Hepatocyte (in vitro differentiated cells): ENCODE data around the gene LRRC32. TPM values are rescaled to one million over a fixed set of nuclear protein-coding genes. Genes with fewer than 3 reads are reported as not detected.

Experiments used
- DNase-seq: peaks from one replicate; pipeline ENCODE4 v3.0.0-alpha.2; 2016; ENCODE audit warnings: low spot score
- H2AFZ ChIP-seq: fragments of 200-600 bp; sonication (generic); 2 replicates; pipeline ENCODE4 v1.6.0; 2016; ENCODE audit warnings: antibody characterized with exemption, mild to moderate bottlenecking
- H3K27ac ChIP-seq: fragments of 200-600 bp; sonication (generic); 2 replicates; pipeline ENCODE4 v1.5.1; 2016; ENCODE audit warnings: mild to moderate bottlenecking
- H3K27me3 ChIP-seq: fragments of 200-600 bp; sonication (generic); 2 replicates; pipeline ENCODE4 v1.6.1; 2016
- H3K36me3 ChIP-seq: fragments of 200-600 bp; sonication (generic); replicated peaks from 2 replicates; pipeline ENCODE4 v1.5.1; 2016; ENCODE audit warnings: low read depth; ENCODE audit not compliant: insufficient read depth
- H3K4me1 ChIP-seq: fragments of 200-600 bp; sonication (generic); 2 replicates; pipeline ENCODE4 v1.5.1; 2016; ENCODE audit warnings: mild to moderate bottlenecking, moderate library complexity; ENCODE audit not compliant: insufficient read depth
- H3K4me2 ChIP-seq: fragments of 200-600 bp; sonication (generic); 2 replicates; pipeline ENCODE4 v1.6.0; 2016
- H3K4me3 ChIP-seq: fragments of 200-600 bp; sonication (generic); 2 replicates; pipeline ENCODE4 v1.5.1; 2016; ENCODE audit warnings: mild to moderate bottlenecking
- H3K79me2 ChIP-seq: fragments of 200-600 bp; sonication (generic); 2 replicates; pipeline ENCODE4 v1.6.0; 2017; ENCODE audit warnings: mild to moderate bottlenecking
- H3K9me2 ChIP-seq: fragments of 200-600 bp; sonication (generic); replicated peaks from 2 replicates; pipeline ENCODE4 v1.6.0; 2017; ENCODE audit warnings: mild to moderate bottlenecking; ENCODE audit not compliant: insufficient read depth
- H3K9me3 ChIP-seq: fragments of 200-600 bp; sonication (generic); 2 replicates; pipeline ENCODE4 v1.5.1; 2016; ENCODE audit warnings: low read depth, mild to moderate bottlenecking
- H4K20me1 ChIP-seq: fragments of 200-600 bp; sonication (generic); 2 replicates; pipeline ENCODE4 v1.6.0; 2016; ENCODE audit warnings: mild to moderate bottlenecking; ENCODE audit not compliant: insufficient read depth, poor library complexity, severe bottlenecking
- EZH2 ChIP-seq: fragments of 200-600 bp; sonication (generic); IDR thresholded peaks from 2 replicates; pipeline ENCODE4 v1.6.1; 2016; ENCODE audit warnings: antibody characterized with exemption, mild to moderate bottlenecking, borderline replicate concordance
- EZH2phosphoT487 ChIP-seq: fragments of 200-600 bp; sonication (generic); IDR thresholded peaks from one replicate; pipeline ENCODE4 v1.6.1; 2018; ENCODE audit warnings: antibody characterized with exemption, mild to moderate bottlenecking, low read depth, moderate library complexity; ENCODE audit not compliant: unreplicated experiment, severe bottlenecking
- WGBS: methylation state at CpG from one replicate; pipeline ENCODE4 v1.1.6; 2016; ENCODE audit warnings: low lambda C conversion rate; ENCODE audit errors: missing lambda C conversion rate; 5-methylcytosine and 5-hydroxymethylcytosine counted together
- polyA plus RNA-seq: library from polyadenylated mRNA; unstranded; fragments of >200 nt; fragmentation: Nextera tagmentation; extraction: Ambion mirVana; gene quantifications from 2 replicates; pipeline ENCODE4 v1.2.1, GENCODE V29; 2016
- total RNA-seq: library from RNA; depleted of rRNA; stranded (reverse); fragments of >200 nt; gene quantifications from 2 replicates; pipeline ENCODE4 v1.2.3, GENCODE V29; 2014
- TF ChIP-seq, protein P1 (sequence below): fragments of 200-600 bp; sonication (generic); IDR thresholded peaks from 2 replicates; pipeline ENCODE4 v1.5.1; 2016; ENCODE audit warnings: antibody characterized with exemption, mild to moderate bottlenecking; ENCODE audit not compliant: poor library complexity

The LRRC32 gene
- total and polyA plus RNA-seq, 2 experiments from 2014 or later: 25.5 to 75.2 TPM

- Histone ChIP-seq H2AFZ (no peak overlapping the region), H3K4me3 (no peak overlapping the region), H3K27ac (no peak overlapping the region), H3K27me3 (no peaks in the 10 kb centered on the region), H3K9me2 (no peaks in the 10 kb centered on the region), H3K36me3 (no peaks in the 10 kb centered on the region), H3K79me2 (no peaks in the 10 kb centered on the region), H3K4me2 (no peak overlapping the region), H3K9me3 (no peaks in the 10 kb centered on the region), H4K20me1 (no peaks in the 10 kb centered on the region), H3K4me1 (peaks cover 14% of the 10 kb centered on the region)
- DNase-seq: no peak
- 97% methylated on average over 5 of the region's 5 CpGs for WGBS
- no peak for TF ChIP-seq EZH2
- TF ChIP-seq, protein P1, sequence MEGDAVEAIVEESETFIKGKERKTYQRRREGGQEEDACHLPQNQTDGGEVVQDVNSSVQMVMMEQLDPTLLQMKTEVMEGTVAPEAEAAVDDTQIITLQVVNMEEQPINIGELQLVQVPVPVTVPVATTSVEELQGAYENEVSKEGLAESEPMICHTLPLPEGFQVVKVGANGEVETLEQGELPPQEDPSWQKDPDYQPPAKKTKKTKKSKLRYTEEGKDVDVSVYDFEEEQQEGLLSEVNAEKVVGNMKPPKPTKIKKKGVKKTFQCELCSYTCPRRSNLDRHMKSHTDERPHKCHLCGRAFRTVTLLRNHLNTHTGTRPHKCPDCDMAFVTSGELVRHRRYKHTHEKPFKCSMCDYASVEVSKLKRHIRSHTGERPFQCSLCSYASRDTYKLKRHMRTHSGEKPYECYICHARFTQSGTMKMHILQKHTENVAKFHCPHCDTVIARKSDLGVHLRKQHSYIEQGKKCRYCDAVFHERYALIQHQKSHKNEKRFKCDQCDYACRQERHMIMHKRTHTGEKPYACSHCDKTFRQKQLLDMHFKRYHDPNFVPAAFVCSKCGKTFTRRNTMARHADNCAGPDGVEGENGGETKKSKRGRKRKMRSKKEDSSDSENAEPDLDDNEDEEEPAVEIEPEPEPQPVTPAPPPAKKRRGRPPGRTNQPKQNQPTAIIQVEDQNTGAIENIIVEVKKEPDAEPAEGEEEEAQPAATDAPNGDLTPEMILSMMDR: no peak
- no peak for TF ChIP-seq EZH2phosphoT487
Measured at GRCh38 chr11:76705826-76706225, 35.3 kb upstream of the LRRC32 start.

DNA sequence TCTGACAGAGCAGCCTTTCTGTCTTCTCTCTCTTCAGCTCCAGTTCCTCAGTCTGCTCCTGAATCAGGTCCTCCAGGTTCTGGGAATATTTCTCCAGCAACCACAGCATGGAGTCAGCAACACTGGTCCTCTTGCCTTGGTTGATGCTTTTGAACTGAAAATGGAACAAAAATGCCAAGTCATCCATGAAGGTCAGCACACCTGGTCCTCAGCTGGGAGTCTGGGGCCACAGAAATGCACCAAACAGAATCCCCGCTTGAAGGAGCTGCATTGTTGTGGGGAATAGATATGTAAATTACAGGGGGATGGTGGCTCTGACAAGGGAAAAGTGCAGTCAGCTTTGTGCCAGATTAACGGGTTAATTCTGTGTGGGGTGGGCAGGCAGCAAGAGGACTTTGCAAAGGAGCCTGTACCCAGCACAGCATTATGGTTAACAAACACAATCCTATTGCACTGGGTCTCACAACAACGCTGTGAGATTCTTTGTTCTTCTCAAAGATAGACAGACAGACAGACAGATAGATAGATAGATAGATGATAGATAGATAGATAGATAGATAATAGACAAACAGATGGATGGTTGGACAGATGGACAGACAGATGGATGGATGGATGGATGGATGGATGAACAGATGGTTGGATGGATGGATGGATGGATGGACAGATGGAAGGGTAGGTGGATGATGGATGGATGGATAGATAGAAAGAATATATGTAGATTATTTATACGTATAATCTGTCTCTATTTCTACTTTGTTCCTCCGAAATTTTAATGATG, 33.8 kb upstream of the LRRC32 start:
- Histone ChIP-seq H2AFZ (no peak overlapping the region), H3K4me1 (peaks cover 24% of the 10 kb centered on the region), H3K27me3 (no peaks in the 10 kb centered on the region), H3K79me2 (no peaks in the 10 kb centered on the region), H3K9me3 (no peaks in the 10 kb centered on the region), H4K20me1 (no peaks in the 10 kb centered on the region), H3K4me3 (no peak overlapping the region), H3K9me2 (no peaks in the 10 kb centered on the region), H3K36me3 (no peaks in the 10 kb centered on the region), H3K27ac (no peak overlapping the region), H3K4me2 (no peak overlapping the region)
- WGBS: 63% methylated on average over 5 of the region's 5 CpGs
- no peak for DNase-seq
- TF ChIP-seq EZH2 (no peak), EZH2phosphoT487 (no peak)
- TF ChIP-seq, protein P1: no peak

DNA sequence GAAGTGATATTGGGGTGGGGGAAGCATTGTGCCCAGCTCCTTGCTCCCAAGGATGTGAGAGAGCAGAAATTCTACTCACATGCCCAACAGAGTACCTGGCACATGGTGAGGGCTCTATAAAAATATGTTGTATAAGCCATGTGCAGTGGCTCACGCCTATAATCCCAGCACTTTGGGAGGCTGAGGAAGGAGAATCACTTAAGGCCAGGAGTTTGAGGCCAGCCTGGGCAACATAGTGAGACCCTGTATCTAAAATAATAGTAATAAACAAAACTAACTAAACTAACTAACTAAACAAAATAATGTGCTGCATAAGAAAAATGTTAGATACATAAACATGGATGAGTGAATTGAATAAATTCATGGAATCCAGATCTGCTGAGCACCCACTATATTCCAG, 33.2 kb upstream of the LRRC32 start:
- H3K79me2 ChIP-seq: no peaks in the 10 kb centered on the region
- WGBS: 100% methylated on average over 1 of the region's 1 CpG
- TF ChIP-seq EZH2phosphoT487: no peak
- no peak for TF ChIP-seq EZH2
- TF ChIP-seq, protein P1: no peak
- no peaks in the 10 kb centered on the region for H3K9me2 ChIP-seq
- no peak overlapping the region for H2AFZ ChIP-seq
- no peaks in the 10 kb centered on the region for H3K36me3 ChIP-seq
- H3K4me2 ChIP-seq: no peak overlapping the region
- no peaks in the 10 kb centered on the region for H3K27me3 ChIP-seq
- H3K9me3 ChIP-seq: no peaks in the 10 kb centered on the region
- no peak for DNase-seq
- H3K4me1 ChIP-seq: peaks cover 24% of the 10 kb centered on the region
- H3K4me3 ChIP-seq: no peak overlapping the region
- H3K27ac ChIP-seq: no peak overlapping the region
- no peaks in the 10 kb centered on the region for H4K20me1 ChIP-seq
